Measurements from ENCODE around the gene ENOX1.
"Not testable (repeated sequence)": the region's sequence is repeated elsewhere in the genome, so short reads cannot be mapped to it uniquely, and the experiment has no call there.

The ENOX1 gene

GRCh38 chr13:43354153-43354945 is 432.4 kb downstream of the ENOX1 start:
- ATAC-seq = no peak
- H3K4me3 Mint-ChIP-seq = no peak overlapping the region
- H3K27ac Mint-ChIP-seq = no peak overlapping the region
- no peaks in the 10 kb centered on the region for H3K27me3 Mint-ChIP-seq
- no peaks in the 10 kb centered on the region for H3K9me3 Mint-ChIP-seq
- no peaks in the 10 kb centered on the region for H3K4me1 Mint-ChIP-seq
- H3K36me3 Mint-ChIP-seq = no peaks in the 10 kb centered on the region

- ATAC-seq = no peak
- H3K36me3 Mint-ChIP-seq = no peaks in the 10 kb centered on the region
These were observed 433.1 kb downstream of the ENOX1 start for GRCh38 chr13:43353631-43354030.

DNA sequence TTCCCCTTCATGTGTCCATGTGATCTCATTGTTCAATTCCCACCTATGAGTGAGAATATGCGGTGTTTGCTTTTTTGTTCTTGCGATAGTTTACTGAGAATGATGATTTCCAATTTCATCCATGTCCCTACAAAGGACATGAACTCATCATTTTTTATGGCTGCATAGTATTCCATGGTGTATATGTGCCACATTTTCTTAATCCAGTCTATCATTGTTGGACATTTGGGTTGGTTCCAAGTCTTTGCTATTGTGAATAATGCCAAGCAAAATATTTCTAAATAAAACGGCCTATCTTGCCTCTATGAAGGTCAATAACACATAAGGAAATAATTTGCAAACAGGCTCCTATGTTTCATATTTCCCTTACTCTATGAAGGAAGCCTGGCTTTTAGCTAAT is 435.2 kb downstream of the ENOX1 start:
- not testable (repeated sequence) for H3K4me3 Mint-ChIP-seq, H3K36me3 Mint-ChIP-seq, ATAC-seq, H3K27ac Mint-ChIP-seq, H3K4me1 Mint-ChIP-seq, H3K9me3 Mint-ChIP-seq, H3K27me3 Mint-ChIP-seq

More at GRCh38 chr13:43353631-43354030, 433.1 kb downstream of the ENOX1 start:
- Mint-ChIP-seq H3K27me3 (no peaks in the 10 kb centered on the region), H3K4me3 (no peak overlapping the region), H3K4me1 (no peaks in the 10 kb centered on the region), H3K27ac (no peak overlapping the region), H3K9me3 (no peaks in the 10 kb centered on the region)

- H3K4me1 Mint-ChIP-seq = no peaks in the 10 kb centered on the region
- peaks cover 10% of the 10 kb centered on the region for H3K27me3 Mint-ChIP-seq
- H3K36me3 Mint-ChIP-seq = no peaks in the 10 kb centered on the region
- no peak for ATAC-seq
- no peaks in the 10 kb centered on the region for H3K9me3 Mint-ChIP-seq
- H3K4me3 Mint-ChIP-seq = no peak overlapping the region
- H3K27ac Mint-ChIP-seq = no peak overlapping the region
These were observed 438.4 kb downstream of the ENOX1 start for GRCh38 chr13:43348397-43348796.

- Mint-ChIP-seq H3K27me3 (peaks cover 10% of the 10 kb centered on the region), H3K27ac (no peak overlapping the region), H3K36me3 (no peaks in the 10 kb centered on the region), H3K4me1 (no peaks in the 10 kb centered on the region), H3K4me3 (no peak overlapping the region), H3K9me3 (no peaks in the 10 kb centered on the region)
- no peak for ATAC-seq
These were observed 438.9 kb downstream of the ENOX1 start for GRCh38 chr13:43347877-43348276.

GRCh38 chr13:43346427-43346826 is 440.3 kb downstream of the ENOX1 start:
- Mint-ChIP-seq H3K9me3 (no peaks in the 10 kb centered on the region), H3K27ac (no peak overlapping the region), H3K4me3 (no peak overlapping the region), H3K4me1 (no peaks in the 10 kb centered on the region), H3K27me3 (peaks cover 10% of the 10 kb centered on the region), H3K36me3 (no peaks in the 10 kb centered on the region)
- ATAC-seq = no peak

DNA sequence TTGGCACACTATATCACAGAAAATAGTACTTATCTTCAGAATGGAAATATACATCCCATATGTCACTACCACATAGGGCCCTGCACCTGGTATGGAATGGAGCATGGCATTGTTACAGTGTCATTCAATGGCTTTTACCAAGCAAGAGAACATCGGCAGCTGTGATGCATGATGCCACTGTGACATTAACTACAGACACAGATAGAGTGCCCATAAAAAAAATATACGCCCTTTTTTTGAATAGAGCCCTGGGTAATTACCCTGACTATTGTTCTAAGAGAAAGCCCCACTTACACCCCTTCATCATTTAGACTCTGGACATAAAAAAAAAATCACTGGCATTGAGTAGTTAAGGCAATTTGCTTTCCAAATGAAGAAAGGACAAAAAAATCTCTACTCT is 443.1 kb downstream of the ENOX1 start:
- no peak for ATAC-seq
- H3K36me3 Mint-ChIP-seq = no peaks in the 10 kb centered on the region
- H3K27me3 Mint-ChIP-seq = peaks cover 10% of the 10 kb centered on the region
- H3K9me3 Mint-ChIP-seq = no peaks in the 10 kb centered on the region
- H3K27ac Mint-ChIP-seq = no peak overlapping the region
- H3K4me3 Mint-ChIP-seq = no peak overlapping the region
- no peaks in the 10 kb centered on the region for H3K4me1 Mint-ChIP-seq

DNA sequence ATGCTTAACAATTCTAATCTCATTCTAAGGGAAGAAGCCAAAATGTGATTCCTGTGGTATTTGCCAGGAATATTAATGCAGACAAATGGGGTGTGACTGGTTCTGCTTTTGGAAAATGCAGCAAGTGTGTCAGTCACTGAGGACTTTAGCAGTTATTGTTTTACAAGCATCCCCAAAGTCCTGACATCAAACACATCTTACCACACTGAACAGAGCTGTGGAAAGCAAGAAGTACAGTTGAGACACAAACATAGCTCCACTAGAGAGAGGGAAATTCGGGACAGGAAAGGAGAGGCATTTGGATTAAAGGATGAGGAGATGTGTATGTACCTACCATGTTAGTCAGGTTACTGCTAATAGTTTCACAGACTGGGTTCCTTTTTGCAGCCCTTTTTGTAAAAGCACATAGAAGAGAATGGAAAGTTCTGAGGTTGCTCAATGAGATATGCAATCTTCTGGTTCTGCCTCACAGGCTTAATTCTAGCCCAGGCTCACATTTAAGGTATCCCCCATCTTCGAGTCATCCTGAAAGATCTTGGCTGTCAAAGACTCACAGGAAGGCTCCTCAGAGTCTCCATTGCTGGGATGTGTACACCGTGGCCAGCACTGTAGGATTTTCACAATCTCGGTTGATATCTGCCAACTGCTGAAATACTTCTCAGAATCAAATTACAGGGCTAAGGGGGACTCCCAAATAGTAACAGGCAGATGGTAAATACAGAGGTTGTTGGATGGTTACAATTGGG is 446.8 kb downstream of the ENOX1 start:
- ATAC-seq = no peak
- Mint-ChIP-seq H3K27ac (no peak overlapping the region), H3K4me3 (no peak overlapping the region), H3K36me3 (no peaks in the 10 kb centered on the region), H3K9me3 (no peaks in the 10 kb centered on the region), H3K27me3 (peaks cover 6% of the 10 kb centered on the region), H3K4me1 (no peaks in the 10 kb centered on the region)

DNA sequence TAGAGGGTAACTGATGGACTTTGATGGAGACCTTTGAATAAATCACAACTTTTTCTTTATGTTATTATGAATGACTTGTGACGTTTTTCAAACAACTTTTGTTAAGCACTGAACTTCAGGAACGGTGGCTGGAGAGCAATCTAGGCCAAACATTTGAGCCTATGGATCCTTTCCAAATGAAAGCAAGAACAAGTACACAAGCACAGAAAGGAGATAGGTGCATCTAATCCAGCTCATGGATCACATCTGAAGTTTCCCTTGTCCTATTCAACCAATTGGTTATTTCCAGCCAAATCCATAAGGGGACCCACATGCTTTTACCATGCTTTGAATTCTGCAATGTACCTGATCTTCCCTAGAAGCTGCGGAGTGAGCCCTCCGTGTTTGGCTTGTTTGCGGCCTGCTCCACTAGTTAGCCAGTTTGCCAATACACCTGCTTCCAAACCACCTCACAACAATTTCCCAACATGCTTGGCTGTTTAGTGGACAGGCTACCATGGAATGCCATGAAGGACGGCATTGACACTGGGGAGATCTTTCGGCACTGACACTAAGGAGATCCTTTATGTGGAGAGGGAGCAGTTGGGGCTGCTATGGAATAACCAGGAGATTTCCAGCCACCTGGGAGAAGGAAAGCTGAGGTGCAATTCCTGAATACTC is 447.5 kb downstream of the ENOX1 start:
- Mint-ChIP-seq H3K9me3 (no peaks in the 10 kb centered on the region), H3K36me3 (no peaks in the 10 kb centered on the region), H3K4me3 (no peak overlapping the region), H3K4me1 (no peaks in the 10 kb centered on the region), H3K27me3 (no peaks in the 10 kb centered on the region), H3K27ac (no peak overlapping the region)
- no peak for ATAC-seq

DNA sequence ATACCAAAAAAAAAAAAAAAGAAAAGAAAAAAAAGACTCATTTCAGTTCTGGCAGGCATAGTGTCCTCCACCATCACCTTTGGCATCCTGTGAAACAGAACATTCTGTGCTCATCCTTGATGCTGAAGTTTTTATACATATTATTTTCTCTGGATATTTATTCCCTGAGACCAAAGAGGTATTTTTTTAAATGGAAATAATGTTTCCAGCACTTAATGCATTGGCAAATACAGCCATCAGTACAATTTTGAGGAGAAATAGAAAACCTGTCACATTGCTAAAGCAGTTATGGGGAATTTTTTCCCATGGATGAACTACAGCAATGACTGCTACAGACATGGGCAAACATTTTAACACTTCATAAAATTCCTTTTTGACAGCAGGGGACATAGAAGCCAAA is 451.0 kb downstream of the ENOX1 start:
- Mint-ChIP-seq H3K9me3 (no peaks in the 10 kb centered on the region), H3K27ac (no peak overlapping the region), H3K4me3 (no peak overlapping the region), H3K27me3 (no peaks in the 10 kb centered on the region), H3K36me3 (no peaks in the 10 kb centered on the region), H3K4me1 (no peaks in the 10 kb centered on the region)
- ATAC-seq = no peak

DNA sequence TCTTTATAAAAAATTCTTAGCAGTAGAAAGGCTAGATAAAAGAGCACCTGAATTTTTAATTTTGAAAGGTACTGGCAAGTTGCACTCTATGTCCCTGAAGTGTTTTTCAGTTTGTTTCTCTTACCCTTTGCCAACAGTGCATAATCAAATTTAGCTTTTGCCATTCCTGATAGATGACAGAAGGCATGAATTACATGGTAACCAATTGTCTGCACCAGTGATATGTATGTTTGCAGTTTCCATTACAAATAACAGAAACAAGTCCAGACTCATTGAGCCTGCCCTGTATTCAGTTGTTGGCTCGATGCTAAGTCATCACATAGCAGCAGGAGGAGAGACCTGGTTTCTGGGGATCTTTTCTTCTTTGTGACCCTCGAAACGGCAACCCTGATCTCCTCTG is 453.6 kb downstream of the ENOX1 start:
- H3K27me3 Mint-ChIP-seq = no peaks in the 10 kb centered on the region
- H3K9me3 Mint-ChIP-seq = no peaks in the 10 kb centered on the region
- H3K4me3 Mint-ChIP-seq = no peak overlapping the region
- H3K4me1 Mint-ChIP-seq = no peaks in the 10 kb centered on the region
- no peak overlapping the region for H3K27ac Mint-ChIP-seq
- H3K36me3 Mint-ChIP-seq = no peaks in the 10 kb centered on the region
- ATAC-seq = no peak

DNA sequence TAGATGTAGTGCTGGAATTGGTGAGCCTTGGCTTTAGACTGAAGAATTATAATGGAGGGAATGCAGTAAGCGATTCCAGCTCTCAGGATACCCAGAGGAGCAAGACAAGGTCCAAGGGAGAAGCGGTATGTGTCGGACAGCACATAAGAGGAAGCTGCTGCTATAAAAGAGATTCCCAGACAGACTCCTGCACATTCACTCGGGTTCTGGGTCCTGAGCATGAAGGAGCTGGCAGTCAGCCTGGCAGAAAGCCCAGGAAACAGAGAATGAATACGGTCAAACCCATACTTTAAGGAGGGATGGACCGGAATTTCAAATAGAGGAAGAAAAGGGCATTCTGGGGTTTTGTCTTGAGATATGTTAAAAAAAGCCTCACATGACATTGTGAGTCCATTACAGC is 455.1 kb downstream of the ENOX1 start:
- no peaks in the 10 kb centered on the region for H3K9me3 Mint-ChIP-seq
- no peak overlapping the region for H3K27ac Mint-ChIP-seq
- no peaks in the 10 kb centered on the region for H3K4me1 Mint-ChIP-seq
- H3K36me3 Mint-ChIP-seq = no peaks in the 10 kb centered on the region
- no peak overlapping the region for H3K4me3 Mint-ChIP-seq
- no peaks in the 10 kb centered on the region for H3K27me3 Mint-ChIP-seq
- ATAC-seq = no peak

- Mint-ChIP-seq H3K27ac (no peak overlapping the region), H3K4me1 (no peaks in the 10 kb centered on the region)
These were observed 457.1 kb downstream of the ENOX1 start for GRCh38 chr13:43329702-43330101.

GRCh38 chr13:43328907-43329306 is 457.9 kb downstream of the ENOX1 start:
- no peaks in the 10 kb centered on the region for H3K4me1 Mint-ChIP-seq
- H3K4me3 Mint-ChIP-seq = no peak overlapping the region
- H3K27ac Mint-ChIP-seq = no peak overlapping the region
- H3K27me3 Mint-ChIP-seq = no peaks in the 10 kb centered on the region
- H3K9me3 Mint-ChIP-seq = no peaks in the 10 kb centered on the region
- no peak for ATAC-seq
- H3K36me3 Mint-ChIP-seq = no peaks in the 10 kb centered on the region

More at GRCh38 chr13:43329702-43330101, 457.1 kb downstream of the ENOX1 start:
- no peak for ATAC-seq
- Mint-ChIP-seq H3K4me3 (no peak overlapping the region), H3K27me3 (no peaks in the 10 kb centered on the region), H3K36me3 (no peaks in the 10 kb centered on the region), H3K9me3 (no peaks in the 10 kb centered on the region)

DNA sequence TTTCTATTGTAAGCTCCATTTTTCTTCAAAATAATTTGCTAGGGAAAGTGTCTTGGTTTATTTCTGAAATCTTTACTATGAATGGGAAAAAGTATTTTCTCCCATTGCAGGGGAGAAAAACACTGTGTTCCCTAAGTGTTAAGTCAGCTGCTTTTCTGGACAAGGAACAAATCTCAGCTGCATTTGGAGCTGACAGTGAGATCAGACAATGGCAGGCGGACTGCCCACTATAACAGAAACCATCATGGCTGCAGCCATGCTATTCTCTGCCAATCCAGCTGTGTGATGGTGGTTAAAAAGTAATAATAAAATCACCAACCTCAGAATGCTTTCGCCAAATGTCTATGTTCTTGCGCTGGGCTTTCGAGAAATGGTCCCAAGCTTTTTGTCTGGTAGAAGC is 460.7 kb downstream of the ENOX1 start:
- Mint-ChIP-seq H3K27me3 (no peaks in the 10 kb centered on the region), H3K27ac (no peak overlapping the region), H3K9me3 (no peaks in the 10 kb centered on the region), H3K36me3 (no peaks in the 10 kb centered on the region), H3K4me3 (no peak overlapping the region), H3K4me1 (no peaks in the 10 kb centered on the region)
- ATAC-seq = no peak

GRCh38 chr13:43325636-43326035 is 461.1 kb downstream of the ENOX1 start:
- no peak for ATAC-seq
- no peak overlapping the region for H3K27ac Mint-ChIP-seq
- no peaks in the 10 kb centered on the region for H3K27me3 Mint-ChIP-seq
- no peaks in the 10 kb centered on the region for H3K9me3 Mint-ChIP-seq
- H3K4me1 Mint-ChIP-seq = no peaks in the 10 kb centered on the region
- no peaks in the 10 kb centered on the region for H3K36me3 Mint-ChIP-seq
- H3K4me3 Mint-ChIP-seq = no peak overlapping the region
